Lower leg skin (tissue), 4 donors: Measurements from ENCODE around the gene STING1. TPM values are rescaled to one million over a fixed set of nuclear protein-coding genes. Genes with fewer than 3 reads are reported as not detected.

Experiments
- DNase-seq, 2 donors: peaks; one replicate each; pipeline ENCODE4 v3.0.0-alpha.2; 2019; ENCODE audit warnings: low spot score in 2 of 2
- H3K4me3 ChIP-seq: fragments of 200-600 bp; sonication (generic); 2 replicates; pipeline ENCODE4 v1.5.1; 2017; ENCODE audit warnings: mild to moderate bottlenecking, low read depth; ENCODE audit not compliant: poor library complexity, severe bottlenecking
- CTCF ChIP-seq, 3 donors: fragments of 450-650 bp; IDR thresholded peaks; one replicate each; pipeline ENCODE4 v1.5.1; 2016; ENCODE audit warnings: antibody characterized with exemption in 3 of 3, mild to moderate bottlenecking in 3 of 3, moderate library complexity in 2 of 3
- POLR2A ChIP-seq, 2 donors: fragments of 450-650 bp; IDR thresholded peaks; one replicate each; pipeline ENCODE4 v1.6.1; 2016 to 2017; ENCODE audit warnings: antibody characterized with exemption in 2 of 2, mild to moderate bottlenecking in 1 of 2, moderate library complexity in 1 of 2
- WGBS, 2 donors: methylation state at CpG; one replicate each; pipeline ENCODE4 v1.1.5; 2018; 5-methylcytosine and 5-hydroxymethylcytosine counted together
- intact Hi-C: fragments of 100-400 bp; cut with DNase I; formaldehyde crosslinking; loops from one replicate; pipeline ENCODE4 v1.15.0; 2023; ENCODE audit warnings: low total_unique reads
- total RNA-seq, 4 donors: library from RNA; depleted of rRNA; stranded (reverse); fragments of >200 nt; gene quantifications; one replicate each; pipeline ENCODE4 v1.1.0, GENCODE V29; 2016

Gene STING1
- total RNA-seq, 4 donors from 2014 or later, result 5.8 to 28.2 (median 11.0) TPM

DNA sequence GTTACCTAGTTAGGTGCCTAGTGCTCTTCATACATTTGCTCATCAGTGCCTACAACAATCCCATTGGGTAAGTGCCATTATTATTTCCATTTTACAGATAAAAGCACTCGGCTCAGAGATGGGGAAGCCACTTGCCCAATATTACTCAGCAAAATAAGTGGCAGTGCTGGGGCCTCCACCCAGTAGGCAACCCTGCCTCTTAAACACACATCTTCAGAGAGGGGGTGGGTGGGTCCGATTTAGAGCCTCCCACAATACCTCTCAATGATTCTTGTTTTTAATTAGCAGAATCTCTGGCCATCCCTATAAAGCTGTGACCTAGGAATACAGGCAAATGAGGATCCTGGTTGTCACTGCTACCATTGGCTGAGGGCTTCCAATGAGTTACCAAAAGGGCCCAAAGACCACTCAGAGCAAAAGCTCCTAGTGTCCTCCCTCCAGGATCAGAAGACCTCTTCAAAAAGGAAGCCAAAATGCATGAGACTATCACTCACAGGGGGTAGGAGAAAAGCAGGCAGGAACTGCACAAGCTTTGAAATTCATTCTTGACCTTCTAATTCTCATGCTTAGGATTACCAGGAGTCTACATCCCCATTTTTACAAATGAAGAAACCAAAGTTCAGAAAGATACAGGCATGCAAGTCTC lies 42.5 kb upstream of the STING1 start:
- intact Hi-C loops, result no loop called here
- TF ChIP-seq POLR2A (IDR thresholded peaks at IDR 0.05), result no peak
- no peak for TF ChIP-seq CTCF (IDR thresholded peaks at IDR 0.05)
- 65 to 70% methylated on average over 2 of the region's 2 CpGs for WGBS, 2 donors
- DNase-seq, result no peak
- H3K4me3 ChIP-seq, result no peak overlapping the region

DNA sequence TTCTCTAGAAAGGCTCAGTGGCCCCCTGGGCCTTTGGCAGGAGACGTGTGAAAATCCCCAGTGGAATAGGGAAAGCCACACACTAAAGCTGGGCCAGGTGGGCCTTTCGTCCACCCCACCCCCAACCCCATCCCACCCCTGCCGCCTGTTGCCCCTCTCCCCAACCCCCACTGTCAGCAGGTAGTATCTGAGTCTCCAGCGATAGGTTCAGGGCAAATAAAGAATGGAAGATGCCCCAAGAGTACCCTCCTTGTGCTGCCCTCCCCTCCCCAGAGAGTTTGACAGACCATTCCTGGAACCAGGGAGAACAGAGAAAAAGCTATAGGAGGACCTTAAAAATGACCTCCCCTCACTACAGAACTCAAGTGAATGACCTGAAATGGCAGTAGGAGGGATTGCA lies 41.9 kb upstream of the STING1 start:
- no peak for DNase-seq
- H3K4me3 ChIP-seq, result no peak overlapping the region
- intact Hi-C loops, result no loop called here
- WGBS, 2 donors, result 85 to 100% methylated on average over 4 of the region's 4 CpGs
- no peak for TF ChIP-seq CTCF (IDR thresholded peaks at IDR 0.05)
- TF ChIP-seq POLR2A (IDR thresholded peaks at IDR 0.05), result no peak

GRCh38 chr5:139523635-139524445 lies 41.3 kb upstream of the STING1 start:
- H3K4me3 ChIP-seq, result no peak overlapping the region
- DNase-seq, result no peak
- intact Hi-C loops, result no loop called here
- 85 to 88% methylated on average over 10 of the region's 10 CpGs for WGBS, 2 donors
- TF ChIP-seq CTCF (IDR thresholded peaks at IDR 0.05) (no peak), POLR2A (IDR thresholded peaks at IDR 0.05) (no peak)

DNA sequence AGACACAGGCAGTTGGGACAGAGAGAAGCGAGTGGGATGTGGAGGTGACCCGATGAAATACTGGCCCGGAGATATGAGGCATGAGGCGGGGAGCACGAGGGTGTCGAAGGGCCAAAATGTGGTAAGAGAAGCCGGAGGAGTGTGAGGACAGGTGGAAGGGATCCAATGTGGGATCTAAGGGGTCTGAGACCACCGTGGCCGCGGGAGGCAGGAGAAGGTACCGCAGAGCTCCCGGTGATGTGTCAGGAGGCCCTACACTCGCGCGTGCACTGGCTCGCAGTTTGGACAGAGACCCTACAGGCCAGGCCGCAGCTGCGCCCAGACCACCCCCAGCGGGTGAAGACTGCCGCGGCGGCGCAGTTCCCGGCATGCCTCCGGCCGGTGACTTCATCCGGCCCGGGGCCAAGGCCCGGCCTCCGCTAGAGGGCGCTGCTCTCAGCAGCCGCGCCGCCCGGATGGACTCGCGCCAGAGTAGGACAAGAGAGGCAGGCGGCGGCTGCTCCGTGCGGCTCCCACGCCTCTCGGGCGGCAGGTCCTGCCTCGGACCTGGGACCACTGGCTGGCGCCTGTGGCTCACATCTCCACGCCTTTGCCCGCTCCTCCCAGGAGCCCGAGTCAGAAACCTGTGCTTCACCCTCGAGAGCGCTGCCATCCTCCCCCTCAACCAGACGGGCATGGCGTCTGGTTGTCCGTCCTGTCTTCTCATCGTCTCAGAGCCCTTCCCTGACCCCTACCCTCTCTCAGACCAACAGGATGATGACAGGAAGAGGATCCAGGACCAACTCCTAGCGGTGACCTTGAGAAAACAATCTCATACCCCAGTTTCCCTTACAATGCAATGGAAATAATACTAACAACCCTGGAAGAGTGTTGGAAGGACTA lies 35.4 kb upstream of the STING1 start:
- DNase-seq, result peak; percentile 88 to 98
- WGBS, 2 donors, result 7 to 8% methylated on average over 38 to 40 of the region's 56 CpGs
- TF ChIP-seq POLR2A (IDR thresholded peaks at IDR 0.05) (no peak), CTCF (IDR thresholded peaks at IDR 0.05) (peak in 1 of 3 donors; percentile 95)
- H3K4me3 ChIP-seq, result no peak overlapping the region
- intact Hi-C loops, result loop anchor here (10.0 kb wide), 1 partner anchor 233 kb away; no protein-coding TSS in a partner anchor

DNA sequence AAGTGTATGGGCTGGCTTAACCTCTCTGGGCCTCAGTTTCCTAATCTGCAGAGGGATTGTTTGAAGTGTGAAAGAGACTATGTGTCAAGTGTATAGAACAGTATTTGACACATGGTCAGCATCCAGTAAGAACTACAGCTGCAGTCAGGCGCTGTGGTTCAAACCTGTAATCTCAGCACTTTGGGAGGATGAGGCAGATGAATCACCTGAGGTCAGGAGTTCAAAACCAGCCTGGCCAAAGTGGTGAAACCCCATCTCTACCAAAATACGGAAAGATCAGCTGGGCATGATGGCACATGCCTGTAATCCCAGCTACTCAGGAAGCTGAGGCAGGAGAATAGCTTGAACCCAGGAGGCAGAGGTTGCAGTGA lies 31.9 kb upstream of the STING1 start:
- 66% methylated on average over 2 of the region's 2 CpGs for WGBS, 2 donors
- no peak for DNase-seq
- TF ChIP-seq CTCF (IDR thresholded peaks at IDR 0.05), result no peak
- no peak for TF ChIP-seq POLR2A (IDR thresholded peaks at IDR 0.05)

More for the DNA sequence above, 31.9 kb upstream of the STING1 start:
- intact Hi-C loops, result loop anchor here (10.0 kb wide), 1 partner anchor 230 kb away; no protein-coding TSS in a partner anchor
- no peak overlapping the region for H3K4me3 ChIP-seq
